Gastroesophageal sphincter (tissue), 3 donors: ENCODE data around the gene SLC50A1.
"Not testable (repeated sequence)": the region's sequence is repeated elsewhere in the genome, so short reads cannot be mapped to it uniquely, and the experiment has no call there.

Experiments
- EP300 ChIP-seq: sonication (generic); formaldehyde crosslinking; IDR thresholded peaks from one replicate; pipeline ENCODE4 v1.6.1; 2017; ENCODE audit warnings: antibody characterized with exemption, mild to moderate bottlenecking
- POLR2A ChIP-seq, 2 donors: fragments of 450-650 bp; IDR thresholded peaks; one replicate each; pipeline ENCODE4 v1.6.1; 2017; ENCODE audit warnings: antibody characterized with exemption in 2 of 2, mild to moderate bottlenecking in 2 of 2, moderate library complexity in 1 of 2
- POLR2AphosphoS5 ChIP-seq: sonication (generic); formaldehyde crosslinking; IDR thresholded peaks from one replicate; pipeline ENCODE4 v1.6.1; 2017; ENCODE audit warnings: antibody characterized with exemption
- TF ChIP-seq, protein P1 (sequence below), 4 experiments: fragments of 200-600 bp in 2 of 4; fragments of 450-650 bp in 2 of 4; sonication (generic) in 1 of 4; IDR thresholded peaks; one replicate each; pipeline ENCODE4 v1.5.1; 2017 to 2019; ENCODE audit warnings: antibody characterized with exemption in 4 of 4, mild to moderate bottlenecking in 2 of 4, moderate library complexity in 2 of 4

DNA sequence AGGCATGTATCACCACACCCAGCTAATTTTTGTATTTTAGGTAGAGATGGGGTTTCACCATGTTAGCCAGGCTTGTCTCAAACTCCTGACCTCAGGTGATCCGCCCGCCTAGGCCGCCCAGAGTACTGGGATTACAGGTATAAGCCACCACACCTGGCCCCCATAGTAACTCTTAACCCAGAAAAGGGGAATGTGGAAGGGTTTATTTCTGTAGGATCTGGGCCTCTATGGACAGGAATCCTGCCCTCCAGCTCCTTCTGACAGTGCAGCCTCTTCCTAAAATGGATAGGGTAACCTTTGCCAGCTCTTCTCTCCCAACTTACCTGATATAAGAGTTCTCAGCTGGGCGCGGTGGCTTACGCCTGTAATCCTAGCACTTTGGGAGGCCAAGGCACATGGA, 27.0 kb downstream of the SLC50A1 start:
- TF ChIP-seq, protein P1, sequence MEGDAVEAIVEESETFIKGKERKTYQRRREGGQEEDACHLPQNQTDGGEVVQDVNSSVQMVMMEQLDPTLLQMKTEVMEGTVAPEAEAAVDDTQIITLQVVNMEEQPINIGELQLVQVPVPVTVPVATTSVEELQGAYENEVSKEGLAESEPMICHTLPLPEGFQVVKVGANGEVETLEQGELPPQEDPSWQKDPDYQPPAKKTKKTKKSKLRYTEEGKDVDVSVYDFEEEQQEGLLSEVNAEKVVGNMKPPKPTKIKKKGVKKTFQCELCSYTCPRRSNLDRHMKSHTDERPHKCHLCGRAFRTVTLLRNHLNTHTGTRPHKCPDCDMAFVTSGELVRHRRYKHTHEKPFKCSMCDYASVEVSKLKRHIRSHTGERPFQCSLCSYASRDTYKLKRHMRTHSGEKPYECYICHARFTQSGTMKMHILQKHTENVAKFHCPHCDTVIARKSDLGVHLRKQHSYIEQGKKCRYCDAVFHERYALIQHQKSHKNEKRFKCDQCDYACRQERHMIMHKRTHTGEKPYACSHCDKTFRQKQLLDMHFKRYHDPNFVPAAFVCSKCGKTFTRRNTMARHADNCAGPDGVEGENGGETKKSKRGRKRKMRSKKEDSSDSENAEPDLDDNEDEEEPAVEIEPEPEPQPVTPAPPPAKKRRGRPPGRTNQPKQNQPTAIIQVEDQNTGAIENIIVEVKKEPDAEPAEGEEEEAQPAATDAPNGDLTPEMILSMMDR (IDR thresholded peaks at IDR 0.05), result not testable (repeated sequence)
- TF ChIP-seq EP300; POLR2AphosphoS5; POLR2A (IDR thresholded peaks at IDR 0.05): not testable (repeated sequence)
